Transverse colon (tissue), 4 donors: ENCODE measurements around the gene CEMP1.

Experiments
- CTCF ChIP-seq, 5 experiments: fragments of 200-600 bp in 3 of 5; fragments of 450-650 bp in 2 of 5; sonication (generic) in 3 of 5; IDR thresholded peaks; 1 replicate in 2 of 5; 2 replicates in 3 of 5; pipeline ENCODE4 v1.5.1; 2016 to 2017; ENCODE audit warnings: antibody characterized with exemption in 5 of 5, inconsistent platforms in 3 of 5, mild to moderate bottlenecking in 2 of 5, moderate library complexity in 1 of 5
- POLR2A ChIP-seq: fragments of 450-650 bp; IDR thresholded peaks from one replicate; pipeline ENCODE4 v1.6.1; 2016; ENCODE audit warnings: antibody characterized with exemption, mild to moderate bottlenecking, moderate library complexity
- POLR2AphosphoS5 ChIP-seq, 3 donors: sonication (generic); formaldehyde crosslinking; IDR thresholded peaks; one replicate each; pipeline ENCODE4 v1.6.1; 2016; ENCODE audit warnings: antibody characterized with exemption in 3 of 3

GRCh38 chr16:2518823-2519710 lies 12.1 kb downstream of the CEMP1 start:
- TF ChIP-seq CTCF (IDR thresholded peaks at IDR 0.05): no peak
- no peak for TF ChIP-seq POLR2A
- TF ChIP-seq POLR2AphosphoS5 (IDR thresholded peaks at IDR 0.05): no peak
